SK-N-SH (cell line): Measurements from ENCODE around the gene ZNF277. TPM values are rescaled to one million over a fixed set of nuclear protein-coding genes. Genes with fewer than 3 reads are reported as not detected.

Experiments
- CTCF ChIA-PET: fragments of 300-600, 350-600 bp; formaldehyde crosslinking; extraction: SDS; loops from one replicate; lab custom pipeline; 2021; lab: Yijun Ruan, JAX
- POLR2A ChIA-PET: fragments of 350-600 bp; sonication (Branson Sonifier 250); formaldehyde crosslinking; extraction: SDS; loops from one replicate; lab custom pipeline; 2020; ENCODE audit warnings: antibody characterized with exemption, inconsistent platforms; lab: Yijun Ruan, JAX
- DNase-seq: peaks from one replicate; pipeline ENCODE4 v3.0.0; 2012
- H2AFZ ChIP-seq: fragments of 200-600 bp; sonication (generic); 2 replicates; pipeline ENCODE4 v1.8.1; 2016; ENCODE audit warnings: antibody characterized with exemption, mild to moderate bottlenecking, low read depth
- H3F3A ChIP-seq: fragments of 200-600 bp; sonication (generic); replicated peaks from 2 replicates; pipeline ENCODE3; 2016; ENCODE audit warnings: antibody characterized with exemption, mild to moderate bottlenecking; ENCODE audit not compliant: insufficient read depth
- H3K27ac ChIP-seq, 2 experiments: fragments of 200-500 bp in 1 of 2; fragments of 200-600 bp in 1 of 2; sonication (Bioruptor generic) in 1 of 2; sonication (generic), shearing (Covaris generic) in 1 of 2; 2 replicates each; pipeline versions ENCODE4 v1.5.1 to v1.6.1; 2014 to 2016; ENCODE audit warnings: low read depth in 2 of 2, inconsistent platforms in 1 of 2, low read length in 1 of 2, mild to moderate bottlenecking in 1 of 2, mixed read lengths in 1 of 2
- H3K27me3 ChIP-seq: fragments of 200-600 bp; sonication (generic), shearing (Covaris generic); 2 replicates; pipeline ENCODE4 v1.6.1; 2016; ENCODE audit warnings: mixed run types; ENCODE audit not compliant: insufficient read depth
- H3K36me3 ChIP-seq, 2 experiments: fragments of 200-500 bp in 1 of 2; fragments of 200-600 bp in 1 of 2; sonication (Bioruptor generic) in 1 of 2; sonication (generic) in 1 of 2; replicated peaks in 1 of 2; 2 replicates each; pipeline versions ENCODE3 to v1.5.1; 2014 to 2016; ENCODE audit warnings: low read length in 1 of 2, mild to moderate bottlenecking in 1 of 2; ENCODE audit not compliant: insufficient read depth in 2 of 2, control insufficient read depth in 1 of 2
- H3K4me1 ChIP-seq, 2 experiments: fragments of 200-500 bp in 1 of 2; fragments of 200-600 bp in 1 of 2; sonication (Bioruptor generic) in 1 of 2; sonication (generic), shearing (Covaris generic) in 1 of 2; 2 replicates each; pipeline versions ENCODE4 v1.5.1 to v1.6.1; 2014 to 2016; ENCODE audit warnings: low read depth in 1 of 2, low read length in 1 of 2, mixed run types in 1 of 2; ENCODE audit not compliant: insufficient read depth in 2 of 2, control insufficient read depth in 1 of 2
- H3K4me2 ChIP-seq: fragments of 200-600 bp; sonication (generic), shearing (Covaris generic); 2 replicates; pipeline ENCODE4 v1.6.1; 2017; ENCODE audit warnings: mixed run types
- H3K4me3 ChIP-seq, 2 experiments: fragments of 200-500 bp in 1 of 2; fragments of 200-600 bp in 1 of 2; sonication (Bioruptor generic) in 1 of 2; sonication (generic), shearing (Covaris generic) in 1 of 2; 2 replicates each; pipeline versions ENCODE4 v1.5.1 to v1.8.1; 2014 to 2016; ENCODE audit warnings: low read depth in 2 of 2, inconsistent platforms in 1 of 2, low read length in 1 of 2, mild to moderate bottlenecking in 1 of 2, mixed read lengths in 1 of 2, moderate library complexity in 1 of 2
- H3K79me2 ChIP-seq: fragments of 200-600 bp; sonication (generic); 2 replicates; pipeline ENCODE4 v1.8.1; 2017; ENCODE audit warnings: mild to moderate bottlenecking; ENCODE audit not compliant: insufficient read depth
- H3K9ac ChIP-seq: fragments of 200-600 bp; sonication (generic); 2 replicates; pipeline ENCODE4 v1.6.1; 2017; ENCODE audit warnings: mixed run types
- H3K9me2 ChIP-seq: fragments of 200-600 bp; sonication (generic); 2 replicates; pipeline ENCODE4 v1.6.1; 2017; ENCODE audit warnings: mixed run types
- H3K9me3 ChIP-seq: fragments of 200-600 bp; sonication (generic); 2 replicates; pipeline ENCODE4 v1.6.1; 2017; ENCODE audit warnings: mixed run types, mild to moderate bottlenecking, moderate library complexity
- H4K20me1 ChIP-seq: fragments of 200-600 bp; sonication (generic); 2 replicates; pipeline ENCODE4 v1.6.1; 2017; ENCODE audit warnings: mild to moderate bottlenecking, mixed run types; ENCODE audit not compliant: insufficient read depth
- CHD2 ChIP-seq: fragments of 150-350 bp; IDR thresholded peaks from 2 replicates; pipeline ENCODE4 v1.6.1; 2018; ENCODE audit warnings: low read length; ENCODE audit not compliant: partially characterized antibody
- ELF1 ChIP-seq: IDR thresholded peaks from 2 replicates; pipeline ENCODE4 v1.4.0; 2012
- EP300 ChIP-seq, 2 experiments: IDR thresholded peaks; 2 replicates each; pipeline versions ENCODE4 v1.4.0 to v1.6.1; 2012; ENCODE audit warnings: borderline replicate concordance in 1 of 2, low read depth in 1 of 2, low read length in 1 of 2
- FOSL2 ChIP-seq: IDR thresholded peaks from 2 replicates; pipeline ENCODE4 v1.4.0; 2012; ENCODE audit warnings: low read depth, mild to moderate bottlenecking, moderate library complexity, borderline replicate concordance
- FOXJ3 ChIP-seq: sonication (generic); formaldehyde crosslinking; IDR thresholded peaks from 2 replicates; pipeline ENCODE4 v1.5.1; 2020; ENCODE audit warnings: mild to moderate bottlenecking, missing genetic modification reagents
- FOXM1 ChIP-seq: IDR thresholded peaks from 2 replicates; pipeline ENCODE4 v1.4.0; 2012; ENCODE audit warnings: low read depth, mild to moderate bottlenecking
- GABPA ChIP-seq: IDR thresholded peaks from 2 replicates; pipeline ENCODE4 v1.4.0; 2012; ENCODE audit warnings: low read depth, mild to moderate bottlenecking
- JUND ChIP-seq: IDR thresholded peaks from 2 replicates; pipeline ENCODE4 v1.4.0; 2012
- MEF2A ChIP-seq: IDR thresholded peaks from 2 replicates; pipeline ENCODE4 v1.4.0; 2012; ENCODE audit warnings: low read depth, borderline replicate concordance
- NRF1 ChIP-seq: IDR thresholded peaks from 2 replicates; pipeline ENCODE4 v1.6.1; 2012; ENCODE audit warnings: low read depth, mild to moderate bottlenecking, low read length
- RAD21 ChIP-seq: IDR thresholded peaks from 2 replicates; pipeline ENCODE4 v1.6.1; 2012; ENCODE audit warnings: mild to moderate bottlenecking, low read length
- RCOR1 ChIP-seq: fragments of 150-350 bp; IDR thresholded peaks from 2 replicates; pipeline ENCODE4 v1.6.1; 2017; ENCODE audit warnings: antibody characterized with exemption, low read length
- RFX5 ChIP-seq: IDR thresholded peaks from 2 replicates; pipeline ENCODE4 v1.6.1; 2012; ENCODE audit warnings: mild to moderate bottlenecking, improper control_type of control experiment, low read length
- RXRA ChIP-seq: IDR thresholded peaks from 2 replicates; pipeline ENCODE4 v1.4.0; 2012; ENCODE audit warnings: low read depth, mild to moderate bottlenecking, borderline replicate concordance
- TAF1 ChIP-seq: IDR thresholded peaks from 2 replicates; pipeline ENCODE4 v1.6.1; 2012; ENCODE audit warnings: low read depth, mild to moderate bottlenecking, low read length, moderate library complexity, borderline replicate concordance
- TCF12 ChIP-seq: IDR thresholded peaks from 2 replicates; pipeline ENCODE4 v1.4.0; 2012
- USF2 ChIP-seq: fragments of 150-350 bp; IDR thresholded peaks from 2 replicates; pipeline ENCODE4 v1.6.1; 2017; ENCODE audit warnings: antibody characterized with exemption, low read length, low read depth, borderline replicate concordance
- ZBTB33 ChIP-seq: IDR thresholded peaks from 2 replicates; pipeline ENCODE4 v1.4.0; 2012; ENCODE audit warnings: low read depth, borderline replicate concordance
- WGBS: methylation state at CpG from one replicate; pipeline ENCODE4 v1.1.6; 2017; ENCODE audit warnings: low lambda C conversion rate; 5-methylcytosine and 5-hydroxymethylcytosine counted together
- polyA plus RNA-seq, 3 experiments: library from polyadenylated mRNA; depleted of rRNA; stranded (reverse); fragments of >200 nt; gene quantifications; 2 replicates each; pipeline ENCODE4 v1.2.3, GENCODE V29; 2012
- TF ChIP-seq, protein P1 (sequence below): IDR thresholded peaks from 2 replicates; pipeline ENCODE4 v1.4.0; 2012; ENCODE audit warnings: low read depth
- TF ChIP-seq, protein P2 (sequence below): IDR thresholded peaks from 2 replicates; pipeline ENCODE4 v1.4.0; 2012; ENCODE audit warnings: low read depth, borderline replicate concordance

The ZNF277 gene
- polyA plus RNA-seq, 1 of the 3 experiments (the other 2 are of a cell fraction) = 11.5 TPM

- Histone ChIP-seq H3K79me2 (no peaks in the 10 kb centered on the region), H3F3A (no peaks in the 10 kb centered on the region), H2AFZ (no peak overlapping the region), H3K9me3 (no peaks in the 10 kb centered on the region), H3K36me3 (no peaks in the 10 kb centered on the region), H3K9ac (no peak overlapping the region), H4K20me1 (no peaks in the 10 kb centered on the region), H3K4me1 (peaks cover 0 to 23% of the 10 kb centered on the region in 2 experiments; a peak in 2 of 4 replicates), H3K4me3 (no peak overlapping the region), H3K9me2 (no peaks in the 10 kb centered on the region), H3K27me3 (no peaks in the 10 kb centered on the region), H3K4me2 (no peak overlapping the region), H3K27ac (no peak overlapping the region)
- DNase-seq = no peak
- TF ChIP-seq CHD2 (no peak), RXRA (no peak), FOXJ3 (CRISPR knock-in tag) (no peak), USF2 (no peak), JUND (no peak), TCF12 (no peak), ELF1 (no peak), ZBTB33 (no peak), FOXM1 (no peak)
- CTCF ChIA-PET = interaction anchor here (1.0 to 1.8 kb wide), 3 partner anchors 10 to 47 kb away, joined by 3 to 7 read pairs (median 6); no protein-coding TSS in a partner anchor
- POLR2A ChIA-PET = no interaction called here
- WGBS = 100% methylated on average over 1 of the region's 1 CpG
Measured at GRCh38 chr7:112183266-112183665, 23.2 kb upstream of the ZNF277 start.

- no peak overlapping the region for H3K9ac ChIP-seq
- no peaks in the 10 kb centered on the region for H3K36me3 ChIP-seq
- 91% methylated on average over 2 of the region's 2 CpGs for WGBS
- no peaks in the 10 kb centered on the region for H3K9me3 ChIP-seq
- H3K27ac ChIP-seq = no peak overlapping the region
- H3K79me2 ChIP-seq = no peaks in the 10 kb centered on the region
- H4K20me1 ChIP-seq = no peaks in the 10 kb centered on the region
- no peak overlapping the region for H3K4me2 ChIP-seq
- no peak for TF ChIP-seq TAF1
- no peak for TF ChIP-seq FOSL2
- TF ChIP-seq CHD2 = no peak
- TF ChIP-seq, protein P1, sequence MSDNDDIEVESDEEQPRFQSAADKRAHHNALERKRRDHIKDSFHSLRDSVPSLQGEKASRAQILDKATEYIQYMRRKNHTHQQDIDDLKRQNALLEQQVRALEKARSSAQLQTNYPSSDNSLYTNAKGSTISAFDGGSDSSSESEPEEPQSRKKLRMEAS = no peak
- TF ChIP-seq FOXM1 = no peak
- TF ChIP-seq GABPA = no peak
- TF ChIP-seq NRF1 = no peak
- no peak for TF ChIP-seq USF2
- TF ChIP-seq RFX5 = no peak
- TF ChIP-seq ZBTB33 = no peak
- TF ChIP-seq RCOR1 = no peak
- TF ChIP-seq JUND = no peak
- TF ChIP-seq RAD21 = no peak
- TF ChIP-seq, protein P2, sequence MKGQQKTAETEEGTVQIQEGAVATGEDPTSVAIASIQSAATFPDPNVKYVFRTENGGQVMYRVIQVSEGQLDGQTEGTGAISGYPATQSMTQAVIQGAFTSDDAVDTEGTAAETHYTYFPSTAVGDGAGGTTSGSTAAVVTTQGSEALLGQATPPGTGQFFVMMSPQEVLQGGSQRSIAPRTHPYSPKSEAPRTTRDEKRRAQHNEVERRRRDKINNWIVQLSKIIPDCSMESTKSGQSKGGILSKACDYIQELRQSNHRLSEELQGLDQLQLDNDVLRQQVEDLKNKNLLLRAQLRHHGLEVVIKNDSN = no peak
- TF ChIP-seq EP300 (IDR thresholded peaks at IDR 0.05; ENCODE audit: borderline replicate concordance in 1 of 2, low read depth in 1 of 2, low read length in 1 of 2) = no peak
- TF ChIP-seq MEF2A = no peak
- TF ChIP-seq, all 33 proteins: peak for 0
- H3K9me2 ChIP-seq = no peaks in the 10 kb centered on the region
- no peak for DNase-seq
- POLR2A ChIA-PET = no interaction called here
- CTCF ChIA-PET = no interaction called here
- H3F3A ChIP-seq = no peaks in the 10 kb centered on the region
- no peaks in the 10 kb centered on the region for H3K27me3 ChIP-seq
- no peak overlapping the region for H2AFZ ChIP-seq
- H3K4me3 ChIP-seq = no peak overlapping the region
- peaks cover 0 to 27% of the 10 kb centered on the region in 2 experiments; a peak in 2 of 4 replicates for H3K4me1 ChIP-seq
Measured at GRCh38 chr7:112184455-112184854, 22.0 kb upstream of the ZNF277 start.
